Adrenal gland (tissue), 12 donors: Measurements from ENCODE around the gene CIAO3. TPM values are rescaled to one million over a fixed set of nuclear protein-coding genes. Genes with fewer than 3 reads are reported as not detected.

Source experiments
- DNase-seq, 7 donors: peaks; one replicate each; pipeline ENCODE4 v3.0.0-alpha.2; 2019 to 2020
- H3K27ac ChIP-seq, 5 donors: fragments of 200-600 bp; sonication (generic) in 4 of 5; 1 replicate in 3 of 5; 2 replicates in 2 of 5; pipeline versions ENCODE4 v1.5.1 to v1.8.0; 2016 to 2020; ENCODE audit warnings: mild to moderate bottlenecking in 1 of 5
- H3K27me3 ChIP-seq: fragments of 200-600 bp; 2 replicates; pipeline ENCODE4 v1.8.0; 2021
- H3K36me3 ChIP-seq, 2 donors: fragments of 200-600 bp; replicated peaks in 1 of 2; 1 replicate in 1 of 2; 2 replicates in 1 of 2; pipeline versions ENCODE4 v1.5.1 to v1.8.0; 2018 to 2022
- H3K4me1 ChIP-seq, 2 donors: fragments of 200-600 bp; replicated peaks in 1 of 2; 1 replicate in 1 of 2; 2 replicates in 1 of 2; pipeline versions ENCODE4 v1.5.1 to v1.8.0; 2018 to 2021
- H3K4me3 ChIP-seq, 4 donors: fragments of 200-600 bp; sonication (generic) in 3 of 4; one replicate each; pipeline ENCODE4 v1.5.1; 2016 to 2018
- H3K9me3 ChIP-seq, 3 donors: fragments of 200-600 bp; sonication (generic) in 1 of 3; replicated peaks in 1 of 3; 1 replicate in 2 of 3; 2 replicates in 1 of 3; pipeline versions ENCODE4 v1.5.1 to v1.8.0; 2016 to 2021
- CTCF ChIP-seq, 6 experiments: fragments of 450-650 bp in 4 of 6; fragments of 200-600 bp in 2 of 6; sonication (generic) in 1 of 6; IDR thresholded peaks; 1 replicate in 5 of 6; 2 replicates in 1 of 6; pipeline versions ENCODE4 v1.5.1 to v1.8.0; 2016 to 2021; ENCODE audit warnings: antibody characterized with exemption in 6 of 6, mild to moderate bottlenecking in 2 of 6, moderate library complexity in 1 of 6
- POLR2A ChIP-seq, 2 donors: fragments of 450-650 bp; IDR thresholded peaks; one replicate each; pipeline ENCODE4 v1.6.1; 2017; ENCODE audit warnings: antibody characterized with exemption in 2 of 2, mild to moderate bottlenecking in 2 of 2, moderate library complexity in 1 of 2
- WGBS, 4 donors: extraction: QIAGEN DNeasy Blood & Tissue Kit in 2 of 4; methylation state at CpG; one replicate each; pipeline versions ENCODE4 v1.1.5 to v1.1.7; 2013 to 2017; 5-methylcytosine and 5-hydroxymethylcytosine counted together
- intact Hi-C, 2 donors: fragments of 100-400 bp; cut with DNase I; formaldehyde crosslinking; loops; one replicate each; pipeline versions ENCODE4 v1.14.1 to v1.15.0; 2022 to 2023
- microRNA counts, 2 donors: library from miRNA; unstranded; fragments of <30 nt; microRNA quantifications; one replicate each; lab custom pipeline; 2016
- microRNA-seq, 3 donors: library from miRNA; unstranded; fragments of <30 nt; microRNA quantifications; one replicate each; pipeline ENCODE4, GENCODE V29; 2017 to 2020
- polyA plus RNA-seq, 3 donors: library from polyadenylated mRNA; stranded (reverse); fragments of 200-250 nt in 2 of 3; fragments of 350-450 nt in 1 of 3; fragmentation: Illumina TruSeq in 1 of 3; extraction: RNeasy Lipid Tissue Mini Kit (QIAGEN cat#74804) in 1 of 3; gene quantifications; one replicate each; pipeline ENCODE4 v1.2.3, GENCODE V29; 2013 to 2014
- small RNA-seq, 2 donors: library from RNA; depleted of rRNA; stranded (forward); fragments of <200 nt; gene quantifications; one replicate each; pipeline ENCODE3, GENCODE V24; 2016
- total RNA-seq, 9 donors: library from RNA; depleted of rRNA in 4 of 9; stranded (reverse); fragments of >200 nt in 4 of 9; fragments of 120-200 nt in 1 of 9; fragmentation: NEBNext Ultra II Directional in 1 of 9; extraction: Animal tissue kit (Norgen Biotek cat#: 25700) in 1 of 9; gene quantifications; one replicate each; pipeline versions ENCODE4 v1.1.0 to v1.2.4, GENCODE V29; 2013 to 2023
- donor health status: healthy with polysubstance abuse.
- donor health status: Bipolar disorder and iron deficiency.
- donor health status: DM: yes; HTN: yes; CAD: no.
- donor health status: DM: no; HTN: no; CAD: no.
- donor health status: DM: no; HTN: no; CAD: no.
- donor health status: DM: yes; HTN: yes; CAD: no.

The CIAO3 gene
- total and polyA plus RNA-seq, 12 donors = 8.9 to 99.4 (median 29.5) TPM

GRCh38 chr16:679814-680624 is 60.8 kb downstream of the CIAO3 start, which contains the start of gene STUB1:
TSS of gene STUB1 (plus strand) at chr16:680410. CDS start at chr16:680526, 116 bp downstream.
- Histone ChIP-seq H3K4me1 (peaks cover 31 to 42% of the 10 kb centered on the region in 2 donors), H3K27me3 (no peaks in the 10 kb centered on the region), H3K27ac (peak within 1 kb of the TSS; percentile 79 to 94 (median 86)), H3K4me3 (peak within 1 kb of the TSS; percentile 27 to 99 (median 46)), H3K36me3 (peaks cover 0 to 19% of the 10 kb centered on the region in 2 donors), H3K9me3 (no peaks in the 10 kb centered on the region)
- intact Hi-C loops = no loop called here
- peak; percentile 87 to 92 (median 91) for DNase-seq
- peak in 1 of 6 experiments; percentile 4 for TF ChIP-seq CTCF (IDR thresholded peaks at IDR 0.05)
- peak; percentile 49 to 78 for TF ChIP-seq POLR2A (IDR thresholded peaks at IDR 0.05)
- WGBS, 4 donors = 0 to 1% (median 1%) methylated on average over 8 to 91 of the region's 91 CpGs

MicroRNA genes within 50 kb of the gene (microRNA counts, 767-probe panel; counts per million panel counts)
- microRNA hsa-miR-662 (lab: Ali Mortazavi, UCI) = 0 counts per million in 2 donors

Small RNA genes within 50 kb of the gene (microRNA-seq; reads per million reads assigned to microRNA genes)
- gene MIR662 = 0 reads per million in 3 donors

Small RNA genes within 50 kb of the gene (small RNA-seq; reads per million reads assigned to genes)
- 0 reads per million in 2 donors for gene MIR662

Other genes starting within 250 kb of the CIAO3 start
- gene CAPN15, start 213.3 kb downstream of the CIAO3 start, total RNA-seq = 10 to 100 TPM; 12.4 to 45.8 (median 42.9) TPM
- 10 to 100 TPM in 2 of 3 donors, 1 to 10 TPM in 1; 2.3 to 91.8 (median 56.8) TPM for gene CAPN15, start 213.3 kb downstream of the CIAO3 start, polyA plus RNA-seq
- not detected for gene PRR35, start 180.6 kb downstream of the CIAO3 start, total RNA-seq
- gene PRR35, start 180.6 kb downstream of the CIAO3 start, polyA plus RNA-seq = not detected
- 10 to 100 TPM in 5 of 9 donors, 1 to 10 TPM in 4; 1.6 to 22.3 (median 12.7) TPM for gene NHLRC4, start 174.0 kb downstream of the CIAO3 start, total RNA-seq
- gene NHLRC4, start 174.0 kb downstream of the CIAO3 start, polyA plus RNA-seq = 1 to 10 TPM in 2 of 3 donors, under 1 TPM in 1; 0.57 to 7.2 (median 3.3) TPM
- 100 to 1,000 TPM in 1 of 9 donors, 10 to 100 TPM in 8; 21.1 to 107 (median 78.5) TPM for gene PIGQ, start 171.0 kb downstream of the CIAO3 start, total RNA-seq
- gene PIGQ, start 171.0 kb downstream of the CIAO3 start, polyA plus RNA-seq = 100 to 1,000 TPM in 2 of 3 donors, 10 to 100 TPM in 1; 12.7 to 317 (median 111) TPM
- gene RAB40C, start 150.9 kb downstream of the CIAO3 start, total RNA-seq = 10 to 100 TPM in 8 of 9 donors, 1 to 10 TPM in 1; 6.0 to 20.9 (median 15.8) TPM
- 10 to 100 TPM in 2 of 3 donors, 1 to 10 TPM in 1; 2.3 to 36.2 (median 19.1) TPM for gene RAB40C, start 150.9 kb downstream of the CIAO3 start, polyA plus RNA-seq
- 1 to 10 TPM in 1 of 9 donors, under 1 TPM in 7, not detected in 1; 0.18 to 1.1 (median 0.36) TPM for gene WFIKKN1, start 110.0 kb downstream of the CIAO3 start, total RNA-seq
- gene WFIKKN1, start 110.0 kb downstream of the CIAO3 start, polyA plus RNA-seq = 1 to 10 TPM in 1 of 3 donors, under 1 TPM in 1, not detected in 1; 0.71 to 3.9 TPM
- 100 to 1,000 TPM in 5 of 9 donors, 10 to 100 TPM in 4; 71.8 to 351 (median 122) TPM for gene METTL26, start 104.7 kb downstream of the CIAO3 start, total RNA-seq
- gene METTL26, start 104.7 kb downstream of the CIAO3 start, polyA plus RNA-seq = 100 to 1,000 TPM in 2 of 3 donors, 10 to 100 TPM in 1; 40.4 to 403 (median 328) TPM
- 100 to 1,000 TPM in 7 of 9 donors, 10 to 100 TPM in 2; 67.0 to 188 (median 149) TPM for gene MCRIP2, start 99.2 kb downstream of the CIAO3 start, total RNA-seq
- 100 to 1,000 TPM in 2 of 3 donors, 1 to 10 TPM in 1; 7.1 to 253 (median 241) TPM for gene MCRIP2, start 99.2 kb downstream of the CIAO3 start, polyA plus RNA-seq
- 10 to 100 TPM; 12.4 to 55.8 (median 23.5) TPM for gene WDR90, start 91.6 kb downstream of the CIAO3 start, total RNA-seq
- gene WDR90, start 91.6 kb downstream of the CIAO3 start, polyA plus RNA-seq = 100 to 1,000 TPM in 2 of 3 donors, 1 to 10 TPM in 1; 3.0 to 162 (median 125) TPM
- gene RHOT2, start 72.9 kb downstream of the CIAO3 start, total RNA-seq = 100 to 1,000 TPM in 2 of 9 donors, 10 to 100 TPM in 7; 34.7 to 177 (median 82.7) TPM
- 100 to 1,000 TPM in 2 of 3 donors, 10 to 100 TPM in 1; 37.9 to 462 (median 302) TPM for gene RHOT2, start 72.9 kb downstream of the CIAO3 start, polyA plus RNA-seq
- 10 to 100 TPM in 1 of 9 donors, 1 to 10 TPM in 8; 1.1 to 11.5 (median 3.7) TPM for gene RHBDL1, start 65.3 kb downstream of the CIAO3 start, total RNA-seq
- gene RHBDL1, start 65.3 kb downstream of the CIAO3 start, polyA plus RNA-seq = 10 to 100 TPM in 2 of 3 donors, under 1 TPM in 1; 0.13 to 21.1 (median 12.2) TPM
- 100 to 1,000 TPM; 160 to 339 (median 210) TPM for gene STUB1, start 60.6 kb downstream of the CIAO3 start, total RNA-seq
- gene STUB1, start 60.6 kb downstream of the CIAO3 start, polyA plus RNA-seq = 100 to 1,000 TPM; 121 to 199 (median 177) TPM
- 100 to 1,000 TPM in 3 of 9 donors, 10 to 100 TPM in 6; 50.9 to 137 (median 97.7) TPM for gene JMJD8, start 56.7 kb downstream of the CIAO3 start, total RNA-seq
- gene JMJD8, start 56.7 kb downstream of the CIAO3 start, polyA plus RNA-seq = 10 to 100 TPM; 50.8 to 97.7 (median 72.6) TPM
- 10 to 100 TPM in 8 of 9 donors, 1 to 10 TPM in 1; 2.7 to 24.5 (median 18.0) TPM for gene WDR24, start 50.6 kb downstream of the CIAO3 start, total RNA-seq
- gene WDR24, start 50.6 kb downstream of the CIAO3 start, polyA plus RNA-seq = 10 to 100 TPM in 2 of 3 donors, 1 to 10 TPM in 1; 2.2 to 15.0 (median 10.9) TPM
- 10 to 100 TPM in 2 of 9 donors, 1 to 10 TPM in 4, under 1 TPM in 2, not detected in 1; 0.17 to 14.7 (median 2.1) TPM for gene FBXL16, start 35.2 kb downstream of the CIAO3 start, total RNA-seq
- 10 to 100 TPM in 1 of 3 donors, 1 to 10 TPM in 2; 6.3 to 18.3 (median 7.0) TPM for gene FBXL16, start 35.2 kb downstream of the CIAO3 start, polyA plus RNA-seq
- gene METRN, start 25.9 kb downstream of the CIAO3 start, total RNA-seq = 100 to 1,000 TPM in 1 of 9 donors, 10 to 100 TPM in 7, 1 to 10 TPM in 1; 9.6 to 189 (median 58.6) TPM
- gene METRN, start 25.9 kb downstream of the CIAO3 start, polyA plus RNA-seq = 100 to 1,000 TPM in 2 of 3 donors, 1 to 10 TPM in 1; 1.3 to 128 (median 115) TPM
- gene ANTKMT, start 19.9 kb downstream of the CIAO3 start, total RNA-seq = 100 to 1,000 TPM in 1 of 9 donors, 10 to 100 TPM in 8; 36.8 to 127 (median 61.4) TPM
- gene ANTKMT, start 19.9 kb downstream of the CIAO3 start, polyA plus RNA-seq = 100 to 1,000 TPM in 2 of 3 donors, under 1 TPM in 1; 0.48 to 124 (median 104) TPM
- 1 to 10 TPM in 2 of 9 donors, under 1 TPM in 5, not detected in 2; 0.17 to 1.9 (median 0.84) TPM for gene CCDC78, start 14.6 kb downstream of the CIAO3 start, total RNA-seq
- gene CCDC78, start 14.6 kb downstream of the CIAO3 start, polyA plus RNA-seq = 10 to 100 TPM in 1 of 3 donors, 1 to 10 TPM in 1, under 1 TPM in 1; 0.64 to 49.9 (median 7.7) TPM
- 10 to 100 TPM in 1 of 9 donors, 1 to 10 TPM in 7, not detected in 1; 1.1 to 10.6 (median 5.3) TPM for gene HAGHL, start 13.9 kb downstream of the CIAO3 start, total RNA-seq
- gene HAGHL, start 13.9 kb downstream of the CIAO3 start, polyA plus RNA-seq = 10 to 100 TPM in 2 of 3 donors, under 1 TPM in 1; 0.35 to 63.5 (median 11.0) TPM
- under 1 TPM in 3 of 9 donors, not detected in 6; 0.17 to 0.46 (median 0.43) TPM for gene MSLN, start 19.7 kb upstream of the CIAO3 start, total RNA-seq
- under 1 TPM in 1 of 3 donors, not detected in 2; 0.13 TPM for gene MSLN, start 19.7 kb upstream of the CIAO3 start, polyA plus RNA-seq
- 10 to 100 TPM; 12.4 to 30.0 (median 18.6) TPM for gene RPUSD1, start 47.4 kb upstream of the CIAO3 start, total RNA-seq
- 10 to 100 TPM in 2 of 3 donors, 1 to 10 TPM in 1; 1.1 to 40.1 (median 23.3) TPM for gene RPUSD1, start 47.4 kb upstream of the CIAO3 start, polyA plus RNA-seq
- gene CHTF18, start 47.6 kb upstream of the CIAO3 start, total RNA-seq = 10 to 100 TPM in 4 of 9 donors, 1 to 10 TPM in 5; 1.7 to 25.7 (median 10.0) TPM
- 10 to 100 TPM in 2 of 3 donors, under 1 TPM in 1; 0.29 to 69.8 (median 60.8) TPM for gene CHTF18, start 47.6 kb upstream of the CIAO3 start, polyA plus RNA-seq
- gene GNG13, start 59.7 kb upstream of the CIAO3 start, total RNA-seq = not detected
- not detected for gene GNG13, start 59.7 kb upstream of the CIAO3 start, polyA plus RNA-seq
- gene LMF1, start 230.0 kb upstream of the CIAO3 start, total RNA-seq = 10 to 100 TPM; 13.1 to 80.8 (median 35.2) TPM
- 100 to 1,000 TPM in 1 of 3 donors, 10 to 100 TPM in 2; 10.5 to 101 (median 66.0) TPM for gene LMF1, start 230.0 kb upstream of the CIAO3 start, polyA plus RNA-seq
- 1 to 10 TPM in 2 of 9 donors, under 1 TPM in 7; 0.09 to 1.5 (median 0.66) TPM for gene SOX8, start 240.8 kb upstream of the CIAO3 start, total RNA-seq
- gene SOX8, start 240.8 kb upstream of the CIAO3 start, polyA plus RNA-seq = 1 to 10 TPM in 2 of 3 donors, under 1 TPM in 1; 0.04 to 2.1 (median 1.6) TPM